HEK293 (cell line): ENCODE data around the gene NMD3.

Experiments
- CTCF ChIA-PET: fragments of 350-600 bp; formaldehyde crosslinking; extraction: SDS; loops from one replicate; lab custom pipeline; 2021; ENCODE audit warnings: antibody characterized with exemption; lab: Yijun Ruan, JAX
- POLR2A ChIA-PET: fragments of 300-600 bp; formaldehyde crosslinking; extraction: SDS; loops from one replicate; lab custom pipeline; 2020; ENCODE audit warnings: antibody characterized with exemption, inconsistent platforms; lab: Yijun Ruan, JAX
- H3K27ac ChIP-seq: fragments of 200-500 bp; sonication (Bioruptor generic); 2 replicates; pipeline ENCODE4 v1.5.1; 2014; ENCODE audit warnings: low read depth, low read length, control low read depth, inconsistent platforms; ENCODE audit errors: extremely low read depth
- H3K36me3 ChIP-seq, 2 experiments: fragments of 200-500 bp in 1 of 2; sonication (Bioruptor generic) in 1 of 2; 1 replicate in 1 of 2; 2 replicates in 1 of 2; pipeline ENCODE4 v1.5.1; 2014 to 2017; ENCODE audit warnings: inconsistent platforms in 2 of 2, low read length in 2 of 2; ENCODE audit not compliant: control insufficient read depth in 2 of 2, insufficient read depth in 1 of 2
- H3K4me1 ChIP-seq: fragments of 200-500 bp; sonication (Bioruptor generic); 2 replicates; pipeline ENCODE4 v1.5.1; 2014; ENCODE audit warnings: mild to moderate bottlenecking, low read length, inconsistent platforms; ENCODE audit not compliant: control insufficient read depth, insufficient read depth
- H3K4me3 ChIP-seq: 2 replicates; pipeline ENCODE4 v1.5.1; 2011; ENCODE audit warnings: low read depth, mild to moderate bottlenecking, control low read depth, low read length, moderate library complexity
- H3K9me3 ChIP-seq: fragments of 200-500 bp; sonication (Bioruptor generic); 2 replicates; pipeline ENCODE4 v1.5.1; 2014; ENCODE audit warnings: low read depth, low read length, inconsistent platforms; ENCODE audit not compliant: control insufficient read depth, insufficient read depth
- GLI2 ChIP-seq: fragments of 450-650 bp; formaldehyde crosslinking; IDR thresholded peaks from 2 replicates; pipeline ENCODE4; 2017; ENCODE audit warnings: missing biosample characterization, missing genetic modification characterization, low read depth, borderline replicate concordance
- PRDM1 ChIP-seq: fragments of 450-650 bp; formaldehyde crosslinking; IDR thresholded peaks from 2 replicates; pipeline ENCODE4; 2016; ENCODE audit warnings: missing biosample characterization, missing genetic modification characterization
- PRDM10 ChIP-seq: fragments of 450-650 bp; formaldehyde crosslinking; IDR thresholded peaks from 2 replicates; pipeline ENCODE4 v1.5.1; 2016; ENCODE audit warnings: missing biosample characterization, missing genetic modification characterization
- ZBTB21 ChIP-seq: fragments of 450-650 bp; formaldehyde crosslinking; IDR thresholded peaks from 2 replicates; pipeline ENCODE4 v1.5.1; 2017; ENCODE audit warnings: missing biosample characterization, missing genetic modification characterization
- ZNF10 ChIP-seq: fragments of 450-650 bp; formaldehyde crosslinking; IDR thresholded peaks from 2 replicates; pipeline ENCODE4 v1.5.1; 2017; ENCODE audit warnings: missing biosample characterization, missing genetic modification characterization
- ZNF121 ChIP-seq: fragments of 450-650 bp; formaldehyde crosslinking; IDR thresholded peaks from 2 replicates; pipeline ENCODE4 v1.5.1; 2016; ENCODE audit warnings: missing biosample characterization, missing genetic modification characterization
- ZNF169 ChIP-seq: fragments of 450-650 bp; formaldehyde crosslinking; IDR thresholded peaks from 2 replicates; pipeline ENCODE4 v1.5.1; 2016; ENCODE audit warnings: missing biosample characterization, missing genetic modification characterization
- ZNF350 ChIP-seq: fragments of 450-650 bp; formaldehyde crosslinking; IDR thresholded peaks from 2 replicates; pipeline ENCODE4 v1.5.0; 2017; ENCODE audit warnings: missing biosample characterization, mild to moderate bottlenecking, missing genetic modification characterization
- ZNF354C ChIP-seq: fragments of 450-650 bp; formaldehyde crosslinking; IDR thresholded peaks from 2 replicates; pipeline ENCODE4 v1.5.1; 2016; ENCODE audit warnings: missing biosample characterization, missing genetic modification characterization, low read depth, borderline replicate concordance
- ZNF366 ChIP-seq: fragments of 450-650 bp; formaldehyde crosslinking; conservative IDR thresholded peaks from 2 replicates; pipeline ENCODE4 v1.5.1; 2016; ENCODE audit warnings: missing biosample characterization, missing genetic modification characterization
- ZNF473 ChIP-seq: fragments of 450-650 bp; formaldehyde crosslinking; IDR thresholded peaks from 2 replicates; pipeline ENCODE4 v1.5.1; 2017; ENCODE audit warnings: missing biosample characterization, missing genetic modification characterization
- ZNF658 ChIP-seq: fragments of 450-650 bp; formaldehyde crosslinking; IDR thresholded peaks from 2 replicates; pipeline ENCODE4; 2016; ENCODE audit warnings: missing biosample characterization, missing genetic modification characterization
- ZSCAN18 ChIP-seq: fragments of 450-650 bp; formaldehyde crosslinking; IDR thresholded peaks from 2 replicates; pipeline ENCODE4 v1.5.1; 2016; ENCODE audit warnings: missing biosample characterization, missing genetic modification characterization
- ZSCAN30 ChIP-seq: fragments of 450-650 bp; IDR thresholded peaks from 2 replicates; pipeline ENCODE4 v1.5.1; 2018; ENCODE audit warnings: missing biosample characterization, mild to moderate bottlenecking, missing genetic modification characterization, moderate library complexity
- TF ChIP-seq, protein P1 (sequence below): fragments of 450-650 bp; formaldehyde crosslinking; conservative IDR thresholded peaks from 2 replicates; pipeline ENCODE4 v1.5.1; 2016; ENCODE audit warnings: low read depth, missing biosample characterization, missing genetic modification characterization

Gene NMD3

GRCh38 chr3:161221806-161222600, 892 bp downstream of the NMD3 start (continued):
- TF ChIP-seq PRDM10 (tag by site-specific recombination) (0 out of 2 replicates have a peak, but pooled peaks have one; percentile 10), ZSCAN18 (tag by site-specific recombination) (no peak), ZSCAN30 (tag by site-specific recombination) (no peak), ZBTB21 (tag by site-specific recombination) (no peak), ZNF473 (no peak), GLI2 (tag by site-specific recombination) (no peak), ZNF121 (tag by site-specific recombination) (peak; percentile 84)
- TF ChIP-seq, protein P1, sequence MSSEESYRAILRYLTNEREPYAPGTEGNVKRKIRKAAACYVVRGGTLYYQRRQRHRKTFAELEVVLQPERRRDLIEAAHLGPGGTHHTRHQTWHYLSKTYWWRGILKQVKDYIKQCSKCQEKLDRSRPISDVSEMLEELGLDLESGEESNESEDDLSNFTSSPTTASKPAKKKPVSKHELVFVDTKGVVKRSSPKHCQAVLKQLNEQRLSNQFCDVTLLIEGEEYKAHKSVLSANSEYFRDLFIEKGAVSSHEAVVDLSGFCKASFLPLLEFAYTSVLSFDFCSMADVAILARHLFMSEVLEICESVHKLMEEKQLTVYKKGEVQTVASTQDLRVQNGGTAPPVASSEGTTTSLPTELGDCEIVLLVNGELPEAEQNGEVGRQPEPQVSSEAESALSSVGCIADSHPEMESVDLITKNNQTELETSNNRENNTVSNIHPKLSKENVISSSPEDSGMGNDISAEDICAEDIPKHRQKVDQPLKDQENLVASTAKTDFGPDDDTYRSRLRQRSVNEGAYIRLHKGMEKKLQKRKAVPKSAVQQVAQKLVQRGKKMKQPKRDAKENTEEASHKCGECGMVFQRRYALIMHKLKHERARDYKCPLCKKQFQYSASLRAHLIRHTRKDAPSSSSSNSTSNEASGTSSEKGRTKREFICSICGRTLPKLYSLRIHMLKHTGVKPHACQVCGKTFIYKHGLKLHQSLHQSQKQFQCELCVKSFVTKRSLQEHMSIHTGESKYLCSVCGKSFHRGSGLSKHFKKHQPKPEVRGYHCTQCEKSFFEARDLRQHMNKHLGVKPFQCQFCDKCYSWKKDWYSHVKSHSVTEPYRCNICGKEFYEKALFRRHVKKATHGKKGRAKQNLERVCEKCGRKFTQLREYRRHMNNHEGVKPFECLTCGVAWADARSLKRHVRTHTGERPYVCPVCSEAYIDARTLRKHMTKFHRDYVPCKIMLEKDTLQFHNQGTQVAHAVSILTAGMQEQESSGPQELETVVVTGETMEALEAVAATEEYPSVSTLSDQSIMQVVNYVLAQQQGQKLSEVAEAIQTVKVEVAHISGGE, result peak; percentile 58
- TF ChIP-seq, all 188 proteins: peak for 6

GRCh38 chr3:161222662-161223061, 1.6 kb downstream of the NMD3 start:
- H3K27ac ChIP-seq, result no peak overlapping the region
- TF ChIP-seq ZNF354C (tag by site-specific recombination), result no peak
- peak; percentile 81 for TF ChIP-seq PRDM1 (tag by site-specific recombination)
- TF ChIP-seq, all 188 proteins: peak for 1
- no peaks in the 10 kb centered on the region for H3K4me1 ChIP-seq
- ChIA-PET POLR2A (interaction anchor here (0.7 to 1.2 kb wide), 3 partner anchors 12 to 201 kb away, joined by 3 to 5 read pairs (median 4); no protein-coding TSS in a partner anchor), CTCF (interaction anchor here (0.6 to 0.9 kb wide), 2 partner anchors 16 to 243 kb away, joined by 3 read pairs; no protein-coding TSS in a partner anchor)
- H3K9me3 ChIP-seq, result no peaks in the 10 kb centered on the region
- H3K4me3 ChIP-seq, result peak overlapping the region; percentile 97
- peaks cover 12 to 39% of the 10 kb centered on the region in 2 experiments for H3K36me3 ChIP-seq

DNA sequence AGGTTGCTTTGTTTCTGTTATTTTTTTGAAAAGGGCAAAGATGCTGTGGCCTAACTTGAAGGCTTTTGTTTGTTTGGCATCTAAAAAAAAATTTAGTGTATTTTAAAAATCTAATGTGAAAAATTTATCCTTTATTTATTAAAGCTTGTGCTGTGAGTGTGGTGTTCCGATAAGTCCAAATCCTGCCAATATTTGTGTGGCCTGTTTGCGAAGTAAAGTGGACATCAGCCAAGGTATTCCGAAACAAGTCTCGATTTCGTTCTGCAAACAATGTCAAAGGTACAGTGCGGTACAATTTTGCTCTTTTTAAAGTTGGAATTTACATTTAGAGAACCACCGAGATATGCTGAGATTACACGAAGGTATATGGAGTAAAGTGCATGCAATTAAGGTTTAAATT, 3.7 kb downstream of the NMD3 start:
- TF ChIP-seq ZNF10 (tag by site-specific recombination) (no peak), ZNF350 (tag by site-specific recombination) (no peak), ZNF658 (tag by site-specific recombination) (no peak), ZNF169 (no peak), ZNF366 (tag by site-specific recombination) (no peak), PRDM1 (tag by site-specific recombination) (no peak)
- H3K9me3 ChIP-seq, result no peaks in the 10 kb centered on the region
- H3K4me3 ChIP-seq, result no peak overlapping the region
- ChIA-PET CTCF (no interaction called here), POLR2A (no interaction called here)
- H3K4me1 ChIP-seq, result no peaks in the 10 kb centered on the region
- H3K36me3 ChIP-seq, result peaks cover 21 to 58% of the 10 kb centered on the region in 2 experiments
- no peak overlapping the region for H3K27ac ChIP-seq
